Right lobe of liver (tissue), 6 donors: Measurements from ENCODE around the gene ADAMTS2. TPM values are rescaled to one million over a fixed set of nuclear protein-coding genes. Genes with fewer than 3 reads are reported as not detected.

ENCODE experiments used
- ATAC-seq, 4 donors: fragments of 200-7000 bp; cut with Tn5 transposase; one replicate each; pipeline ENCODE4 v1.9.1; 2020; ENCODE audit warnings: mild to moderate bottlenecking in 4 of 4, moderate library complexity in 4 of 4
- DNase-seq, 3 donors: peaks; one replicate each; pipeline ENCODE4 v3.0.0-alpha.2; 2020
- H3K27ac ChIP-seq, 3 donors: fragments of 200-600 bp; one replicate each; pipeline ENCODE4 v1.8.0; 2022
- H3K27me3 ChIP-seq, 2 donors: fragments of 200-600 bp; one replicate each; pipeline ENCODE4 v1.8.0; 2022
- H3K36me3 ChIP-seq, 4 donors: fragments of 200-600 bp; sonication (generic) in 1 of 4; one replicate each; pipeline versions ENCODE4 v1.5.1 to v1.8.0; 2017 to 2022; ENCODE audit warnings: control low read depth in 1 of 4
- H3K4me1 ChIP-seq, 4 donors: fragments of 200-600 bp; sonication (generic) in 1 of 4; one replicate each; pipeline versions ENCODE4 v1.5.1 to v1.8.0; 2017 to 2022; ENCODE audit warnings: control low read depth in 1 of 4
- H3K4me3 ChIP-seq, 3 donors: fragments of 200-600 bp; one replicate each; pipeline ENCODE4 v1.8.0; 2022
- H3K9me3 ChIP-seq, 4 donors: fragments of 200-600 bp; sonication (generic) in 1 of 4; one replicate each; pipeline versions ENCODE4 v1.5.1 to v1.8.0; 2017 to 2022; ENCODE audit warnings: control low read depth in 1 of 4
- POLR2A ChIP-seq: fragments of 450-650 bp; IDR thresholded peaks from one replicate; pipeline ENCODE4 v1.6.1; 2017; ENCODE audit warnings: antibody characterized with exemption, mild to moderate bottlenecking
- WGBS: methylation state at CpG from one replicate; pipeline ENCODE4 v1.1.6; 2018; ENCODE audit warnings: low coverage, low lambda C conversion rate; ENCODE audit not compliant: insufficient coverage; ENCODE audit errors: missing lambda C conversion rate; 5-methylcytosine and 5-hydroxymethylcytosine counted together
- intact Hi-C, 2 donors: fragments of 100-400 bp; cut with DNase I; formaldehyde crosslinking; loops; one replicate each; pipeline versions ENCODE4 v1.11.2 to v1.14.1; 2022
- total RNA-seq, 6 experiments: library from RNA; depleted of rRNA in 2 of 6; stranded (reverse); fragments of >200 nt in 2 of 6; fragmentation: NEBNext Ultra II Directional in 3 of 6; extraction: Animal tissue kit (Norgen Biotek cat#: 25700) in 3 of 6; gene quantifications; one replicate each; pipeline versions ENCODE4 v1.1.0 to v1.2.4, GENCODE V29; 2016 to 2023
- TF ChIP-seq, protein P1 (sequence below), 4 donors: fragments of 200-600 bp in 3 of 4; fragments of 450-650 bp in 1 of 4; IDR thresholded peaks; one replicate each; pipeline versions ENCODE4 v1.5.1 to v1.8.0; 2016 to 2022; ENCODE audit warnings: antibody characterized with exemption in 4 of 4, mild to moderate bottlenecking in 2 of 4
- donor health status: DM: no; HTN: yes; CAD: no.
- donor health status: DM: no; HTN: no; CAD: no.
- donor health status: DM: no; HTN: no; CAD: no.
- donor health status: DM: no; HTN: yes; CAD: no.
- donor health status: DM: no; HTN: yes; CAD: no.

The ADAMTS2 gene
- total RNA-seq, 6 experiments from 2014 or later, result 6.3 to 18.9 (median 13.5) TPM

- DNase-seq, result peak in 2 of 3 donors; percentile 35 to 44
- ATAC-seq, result no peak
- WGBS, result 78% methylated on average over 9 of the region's 24 CpGs
- H3K27me3 ChIP-seq, result no peaks in the 10 kb centered on the region
- H3K4me3 ChIP-seq, result no peak overlapping the region
- no peak overlapping the region for H3K27ac ChIP-seq
- peaks cover 0 to 8% (median 0%) of the 10 kb centered on the region in 4 donors for H3K4me1 ChIP-seq
- intact Hi-C loops, result no loop called here
- TF ChIP-seq, protein P1, sequence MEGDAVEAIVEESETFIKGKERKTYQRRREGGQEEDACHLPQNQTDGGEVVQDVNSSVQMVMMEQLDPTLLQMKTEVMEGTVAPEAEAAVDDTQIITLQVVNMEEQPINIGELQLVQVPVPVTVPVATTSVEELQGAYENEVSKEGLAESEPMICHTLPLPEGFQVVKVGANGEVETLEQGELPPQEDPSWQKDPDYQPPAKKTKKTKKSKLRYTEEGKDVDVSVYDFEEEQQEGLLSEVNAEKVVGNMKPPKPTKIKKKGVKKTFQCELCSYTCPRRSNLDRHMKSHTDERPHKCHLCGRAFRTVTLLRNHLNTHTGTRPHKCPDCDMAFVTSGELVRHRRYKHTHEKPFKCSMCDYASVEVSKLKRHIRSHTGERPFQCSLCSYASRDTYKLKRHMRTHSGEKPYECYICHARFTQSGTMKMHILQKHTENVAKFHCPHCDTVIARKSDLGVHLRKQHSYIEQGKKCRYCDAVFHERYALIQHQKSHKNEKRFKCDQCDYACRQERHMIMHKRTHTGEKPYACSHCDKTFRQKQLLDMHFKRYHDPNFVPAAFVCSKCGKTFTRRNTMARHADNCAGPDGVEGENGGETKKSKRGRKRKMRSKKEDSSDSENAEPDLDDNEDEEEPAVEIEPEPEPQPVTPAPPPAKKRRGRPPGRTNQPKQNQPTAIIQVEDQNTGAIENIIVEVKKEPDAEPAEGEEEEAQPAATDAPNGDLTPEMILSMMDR (IDR thresholded peaks at IDR 0.05), result no peak
- TF ChIP-seq POLR2A, result no peak
- no peaks in the 10 kb centered on the region for H3K36me3 ChIP-seq
- H3K9me3 ChIP-seq, result no peaks in the 10 kb centered on the region
These were observed 182.7 kb downstream of the ADAMTS2 start for GRCh38 chr5:179162351-179163235.

- Histone ChIP-seq H3K27ac (no peak overlapping the region), H3K9me3 (no peaks in the 10 kb centered on the region), H3K4me3 (no peak overlapping the region), H3K4me1 (peaks cover 0 to under 1% (median 0%) of the 10 kb centered on the region in 4 donors), H3K36me3 (no peaks in the 10 kb centered on the region), H3K27me3 (no peaks in the 10 kb centered on the region)
- TF ChIP-seq POLR2A, result no peak
- TF ChIP-seq, protein P1 (IDR thresholded peaks at IDR 0.05), result no peak
- WGBS, result 79% methylated on average over 4 of the region's 8 CpGs
- ATAC-seq (no peak), DNase-seq (peak in 2 of 3 donors; percentile 19 to 28)
- intact Hi-C loops, result no loop called here
These were observed 183.4 kb downstream of the ADAMTS2 start for GRCh38 chr5:179161901-179162300.

- DNase-seq (peak in 2 of 3 donors; percentile 3 to 14), ATAC-seq (no peak)
- 60% methylated on average over 1 of the region's 3 CpGs for WGBS
- TF ChIP-seq POLR2A, result no peak
- TF ChIP-seq, protein P1 (IDR thresholded peaks at IDR 0.05), result no peak
- H3K27me3 ChIP-seq, result no peaks in the 10 kb centered on the region
- no peak overlapping the region for H3K27ac ChIP-seq
- no peaks in the 10 kb centered on the region for H3K36me3 ChIP-seq
- no peaks in the 10 kb centered on the region for H3K9me3 ChIP-seq
- intact Hi-C loops, result no loop called here
- no peaks in the 10 kb centered on the region for H3K4me1 ChIP-seq
- H3K4me3 ChIP-seq, result no peak overlapping the region
These were observed 184.7 kb downstream of the ADAMTS2 start for GRCh38 chr5:179160584-179160983.

- Histone ChIP-seq H3K36me3 (no peaks in the 10 kb centered on the region), H3K27me3 (no peaks in the 10 kb centered on the region), H3K9me3 (no peaks in the 10 kb centered on the region), H3K4me1 (no peaks in the 10 kb centered on the region), H3K4me3 (no peak overlapping the region), H3K27ac (no peak overlapping the region)
- peak in 2 of 3 donors; percentile 28 to 32 for DNase-seq
- no peak for TF ChIP-seq POLR2A
- TF ChIP-seq, protein P1 (IDR thresholded peaks at IDR 0.05), result no peak
- intact Hi-C loops, result no loop called here
- no peak for ATAC-seq
- 80% methylated on average over 2 of the region's 14 CpGs for WGBS
These were observed 186.7 kb downstream of the ADAMTS2 start for GRCh38 chr5:179158556-179158955.
